GM12878 (cell line): ENCODE data around the gene VAV2.

ENCODE experiments used
- CBFB ChIP-seq: IDR thresholded peaks from 2 replicates; pipeline ENCODE4 v1.6.1; 2016; ENCODE audit warnings: antibody characterized with exemption, low read depth
- MXI1 ChIP-seq: fragments of 150-350 bp; IDR thresholded peaks from 2 replicates; pipeline ENCODE4 v1.6.1; 2011; ENCODE audit warnings: low read depth, mild to moderate bottlenecking, inconsistent platforms, low read length, improper control_type of control experiment
- NFYB ChIP-seq: IDR thresholded peaks from 2 replicates; pipeline ENCODE4 v1.6.1; 2011; ENCODE audit warnings: low read depth, mild to moderate bottlenecking, low read length, improper control_type of control experiment, moderate library complexity; ENCODE audit not compliant: insufficient read depth
- POLR2AphosphoS5 ChIP-seq: IDR thresholded peaks from 2 replicates; pipeline ENCODE4 v1.6.1; 2011; ENCODE audit warnings: mild to moderate bottlenecking, low read length, inconsistent platforms
- SIN3A ChIP-seq: IDR thresholded peaks from 2 replicates; pipeline ENCODE4 v1.6.1; 2012; ENCODE audit warnings: low read depth, low read length, improper control_type of control experiment
- SUPT20H ChIP-seq: IDR thresholded peaks from 2 replicates; pipeline ENCODE4 v1.6.1; 2011; ENCODE audit warnings: low read depth, mild to moderate bottlenecking, low read length, moderate library complexity, borderline replicate concordance; ENCODE audit not compliant: control insufficient read depth
- TARDBP ChIP-seq: IDR thresholded peaks from 2 replicates; pipeline ENCODE4 v1.6.1; 2016; ENCODE audit warnings: borderline replicate concordance
- TBL1XR1 ChIP-seq: IDR thresholded peaks from 2 replicates; pipeline ENCODE4 v1.6.1; 2012; ENCODE audit warnings: low read depth, low read length, improper control_type of control experiment
- ZNF207 ChIP-seq: fragments of 450-650 bp; IDR thresholded peaks from 2 replicates; pipeline ENCODE4 v1.6.1; 2014; ENCODE audit warnings: antibody characterized with exemption, mild to moderate bottlenecking, borderline replicate concordance
- TF ChIP-seq, protein P1 (sequence below), 3 experiments: IDR thresholded peaks in 2 of 3; conservative IDR thresholded peaks in 1 of 3; 2 replicates each; pipeline ENCODE4 v1.5.1; 2011; ENCODE audit warnings: low read depth in 3 of 3, low read length in 3 of 3, mild to moderate bottlenecking in 3 of 3, control low read depth in 2 of 3, moderate library complexity in 2 of 3, inconsistent platforms in 1 of 3, mixed read lengths in 1 of 3; ENCODE audit not compliant: control insufficient read depth in 2 of 3, insufficient read depth in 1 of 3; ENCODE audit errors: extremely low read depth in 1 of 3
- TF ChIP-seq, protein P2 (sequence below): fragments of 450-650 bp; conservative IDR thresholded peaks from 2 replicates; pipeline ENCODE4 v1.6.1; 2017; ENCODE audit warnings: mild to moderate bottlenecking, moderate library complexity

DNA sequence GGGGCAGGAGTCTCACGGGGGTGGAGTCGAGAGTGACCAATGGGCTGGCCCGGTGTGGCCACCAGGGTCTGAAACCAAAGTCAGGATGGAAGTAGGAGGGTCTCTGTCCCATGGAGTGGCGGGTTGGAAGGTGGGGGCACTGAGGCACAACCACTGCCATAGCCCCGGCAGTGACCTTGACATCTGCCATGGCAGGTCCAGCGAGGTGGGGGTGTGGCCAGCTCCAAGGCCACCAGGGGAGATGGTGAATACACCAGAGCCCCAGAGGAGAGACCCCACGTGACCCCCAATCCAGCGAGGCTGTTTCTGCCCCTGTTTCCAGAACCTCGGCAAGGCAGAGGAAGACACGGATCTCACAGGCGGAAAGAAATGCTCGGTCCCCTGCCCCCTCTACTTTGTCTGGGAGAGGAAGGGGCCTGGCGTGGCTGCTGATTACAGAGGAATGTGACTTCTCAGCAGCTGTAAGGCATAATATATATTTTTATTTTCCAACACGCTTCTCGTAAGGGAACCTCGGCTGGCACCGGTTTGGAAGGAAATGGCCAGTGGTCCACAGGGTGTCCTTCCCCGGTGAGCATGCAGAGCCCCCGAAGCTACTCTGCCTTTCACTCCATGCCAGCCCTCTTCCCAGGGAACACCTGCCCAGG is 148.2 kb downstream of the VAV2 start:
- TF ChIP-seq MXI1 = no peak
- no peak for TF ChIP-seq SIN3A
- no peak for TF ChIP-seq ZNF207
- TF ChIP-seq, protein P1, sequence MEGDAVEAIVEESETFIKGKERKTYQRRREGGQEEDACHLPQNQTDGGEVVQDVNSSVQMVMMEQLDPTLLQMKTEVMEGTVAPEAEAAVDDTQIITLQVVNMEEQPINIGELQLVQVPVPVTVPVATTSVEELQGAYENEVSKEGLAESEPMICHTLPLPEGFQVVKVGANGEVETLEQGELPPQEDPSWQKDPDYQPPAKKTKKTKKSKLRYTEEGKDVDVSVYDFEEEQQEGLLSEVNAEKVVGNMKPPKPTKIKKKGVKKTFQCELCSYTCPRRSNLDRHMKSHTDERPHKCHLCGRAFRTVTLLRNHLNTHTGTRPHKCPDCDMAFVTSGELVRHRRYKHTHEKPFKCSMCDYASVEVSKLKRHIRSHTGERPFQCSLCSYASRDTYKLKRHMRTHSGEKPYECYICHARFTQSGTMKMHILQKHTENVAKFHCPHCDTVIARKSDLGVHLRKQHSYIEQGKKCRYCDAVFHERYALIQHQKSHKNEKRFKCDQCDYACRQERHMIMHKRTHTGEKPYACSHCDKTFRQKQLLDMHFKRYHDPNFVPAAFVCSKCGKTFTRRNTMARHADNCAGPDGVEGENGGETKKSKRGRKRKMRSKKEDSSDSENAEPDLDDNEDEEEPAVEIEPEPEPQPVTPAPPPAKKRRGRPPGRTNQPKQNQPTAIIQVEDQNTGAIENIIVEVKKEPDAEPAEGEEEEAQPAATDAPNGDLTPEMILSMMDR (IDR thresholded peaks at IDR 0.05 in 2 of 3, conservative IDR thresholded peaks at IDR 0.05 in 1 of 3; ENCODE audit: control insufficient read depth in 2 of 3, extremely low read depth in 1 of 3, insufficient read depth in 1 of 3, low read depth in 3 of 3, low read length in 3 of 3) = no peak
- TF ChIP-seq TARDBP = no peak
- TF ChIP-seq POLR2AphosphoS5 = no peak
- no peak for TF ChIP-seq SUPT20H
- TF ChIP-seq, protein P2, sequence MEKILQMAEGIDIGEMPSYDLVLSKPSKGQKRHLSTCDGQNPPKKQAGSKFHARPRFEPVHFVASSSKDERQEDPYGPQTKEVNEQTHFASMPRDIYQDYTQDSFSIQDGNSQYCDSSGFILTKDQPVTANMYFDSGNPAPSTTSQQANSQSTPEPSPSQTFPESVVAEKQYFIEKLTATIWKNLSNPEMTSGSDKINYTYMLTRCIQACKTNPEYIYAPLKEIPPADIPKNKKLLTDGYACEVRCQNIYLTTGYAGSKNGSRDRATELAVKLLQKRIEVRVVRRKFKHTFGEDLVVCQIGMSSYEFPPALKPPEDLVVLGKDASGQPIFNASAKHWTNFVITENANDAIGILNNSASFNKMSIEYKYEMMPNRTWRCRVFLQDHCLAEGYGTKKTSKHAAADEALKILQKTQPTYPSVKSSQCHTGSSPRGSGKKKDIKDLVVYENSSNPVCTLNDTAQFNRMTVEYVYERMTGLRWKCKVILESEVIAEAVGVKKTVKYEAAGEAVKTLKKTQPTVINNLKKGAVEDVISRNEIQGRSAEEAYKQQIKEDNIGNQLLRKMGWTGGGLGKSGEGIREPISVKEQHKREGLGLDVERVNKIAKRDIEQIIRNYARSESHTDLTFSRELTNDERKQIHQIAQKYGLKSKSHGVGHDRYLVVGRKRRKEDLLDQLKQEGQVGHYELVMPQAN = no peak
- no peak for TF ChIP-seq NFYB
- TF ChIP-seq CBFB = no peak
- TF ChIP-seq TBL1XR1 = no peak
